DND-41 (cell line): Measurements from ENCODE around the gene C19orf73.

Experiments
- CTCF ChIP-seq: IDR thresholded peaks from 2 replicates; pipeline ENCODE4 v1.5.1; 2012; ENCODE audit warnings: borderline replicate concordance, low read length, moderate library complexity, mild to moderate bottlenecking; ENCODE audit not compliant: poor library complexity, severe bottlenecking; ENCODE audit errors: extremely low read depth
- EZH2 ChIP-seq: IDR thresholded peaks from 3 replicates; pipeline ENCODE4 v1.6.1; 2012; ENCODE audit warnings: borderline replicate concordance, low read depth, mild to moderate bottlenecking, moderate library complexity, low read length, inconsistent platforms; ENCODE audit not compliant: severe bottlenecking

DNA sequence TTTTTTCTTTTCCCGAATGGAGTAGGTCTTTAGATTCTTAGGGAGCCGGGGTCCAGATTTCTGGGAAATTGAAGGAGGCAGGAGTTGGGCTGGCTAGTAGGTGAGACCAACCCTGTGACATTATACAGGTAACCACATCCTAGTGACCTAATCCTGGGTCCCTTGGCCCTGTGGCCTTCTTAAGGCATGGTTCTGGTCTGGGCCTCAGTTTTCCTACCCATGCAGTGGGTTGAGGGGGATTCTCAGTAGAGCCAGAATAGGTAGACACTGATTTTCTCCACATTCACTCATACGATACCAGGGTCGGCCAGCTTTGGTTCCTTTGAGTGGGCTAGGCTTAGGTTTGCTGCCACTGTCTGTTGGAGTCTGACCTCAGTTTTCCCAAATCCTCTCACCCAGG is 7.6 kb upstream of the C19orf73 start:
- TF ChIP-seq CTCF (no peak), EZH2 (no peak)
